ENCODE results near the gene BSND. TPM values are rescaled to one million over a fixed set of nuclear protein-coding genes. Genes with fewer than 3 reads are reported as not detected.

BSND gene
- total and polyA plus RNA-seq, 2 experiments from 2014 or later: not detected

DNA sequence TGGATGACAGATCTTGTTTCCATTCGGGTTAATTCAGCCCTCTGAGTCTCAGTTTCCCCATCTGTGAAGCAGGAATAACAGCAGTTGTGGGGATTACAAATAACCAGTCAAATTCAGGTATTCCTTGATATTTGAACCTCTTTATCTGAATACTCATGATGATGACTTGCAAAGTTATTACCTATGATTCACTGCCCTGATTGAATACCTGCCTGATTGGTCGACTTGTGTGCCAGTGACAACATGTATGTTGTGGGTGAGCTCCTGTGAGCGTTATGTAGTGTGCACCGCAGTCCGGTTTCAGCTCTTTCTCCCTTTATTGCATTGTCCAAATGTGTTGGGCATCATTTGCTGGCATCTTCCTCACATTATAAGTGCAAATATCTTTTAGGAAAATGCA lies 27.8 kb upstream of the BSND start:
- H3K9me2 ChIP-seq (ENCODE audit: insufficient read depth): no peaks in the 10 kb centered on the region
- H3K4me3 ChIP-seq: no peak overlapping the region
- no peak overlapping the region for H3K27ac ChIP-seq
- WGBS, 2 experiments (ENCODE audit: low coverage in 1 of 2, low lambda C conversion rate in 2 of 2, missing lambda C conversion rate in 2 of 2): 67 to 72% methylated on average over 5 of the region's 5 CpGs
- no peaks in the 10 kb centered on the region for H3K9me3 ChIP-seq (ENCODE audit: low read depth)
- H2AFZ ChIP-seq: no peak overlapping the region
- H3K36me3 ChIP-seq (ENCODE audit: low read depth): no peaks in the 10 kb centered on the region
- in situ Hi-C loops (cut with MboI): no loop called here
- no peak overlapping the region for H3K9ac ChIP-seq
- H3K27me3 ChIP-seq (replicated peaks; ENCODE audit: insufficient read depth): no peaks in the 10 kb centered on the region
- H3F3A ChIP-seq (ENCODE audit: insufficient read depth): peaks cover 26% of the 10 kb centered on the region
- no peak overlapping the region for H3K4me2 ChIP-seq (ENCODE audit: unreplicated experiment)
- DNase-seq: no peak
- no peaks in the 10 kb centered on the region for H3K79me2 ChIP-seq (ENCODE audit: insufficient read depth)
- no peak for TF ChIP-seq EZH2 (IDR thresholded peaks at IDR 0.05; ENCODE audit: insufficient read depth, poor library complexity, severe bottlenecking)
- TF ChIP-seq EZH2phosphoT487 (IDR thresholded peaks at IDR 0.05; ENCODE audit: insufficient read depth, low read depth): no peak
- H3K4me1 ChIP-seq (ENCODE audit: insufficient read depth): peaks cover 24% of the 10 kb centered on the region
- no peaks in the 10 kb centered on the region for H4K20me1 ChIP-seq (ENCODE audit: insufficient read depth)

GRCh38 chr1:54971317-54971791 lies 27.4 kb upstream of the BSND start:
- no peak for TF ChIP-seq EZH2 (IDR thresholded peaks at IDR 0.05; ENCODE audit: insufficient read depth, poor library complexity, severe bottlenecking)
- TF ChIP-seq EZH2phosphoT487 (IDR thresholded peaks at IDR 0.05; ENCODE audit: insufficient read depth, low read depth): no peak
- no peak overlapping the region for H3K27ac ChIP-seq
- in situ Hi-C loops (cut with MboI): no loop called here
- H3K9ac ChIP-seq: no peak overlapping the region
- no peaks in the 10 kb centered on the region for H3K27me3 ChIP-seq (replicated peaks; ENCODE audit: insufficient read depth)
- no peaks in the 10 kb centered on the region for H3K9me3 ChIP-seq (ENCODE audit: low read depth)
- H3K4me2 ChIP-seq (ENCODE audit: unreplicated experiment): no peak overlapping the region
- H3K4me1 ChIP-seq (ENCODE audit: insufficient read depth): peaks cover 20% of the 10 kb centered on the region
- H3K9me2 ChIP-seq (ENCODE audit: insufficient read depth): no peaks in the 10 kb centered on the region
- H3K79me2 ChIP-seq (ENCODE audit: insufficient read depth): no peaks in the 10 kb centered on the region
- peak; percentile 45 for DNase-seq
- H3K4me3 ChIP-seq: no peak overlapping the region
- no peaks in the 10 kb centered on the region for H4K20me1 ChIP-seq (ENCODE audit: insufficient read depth)
- peaks cover 26% of the 10 kb centered on the region for H3F3A ChIP-seq (ENCODE audit: insufficient read depth)
- 79 to 83% methylated on average over 7 of the region's 7 CpGs for WGBS, 2 experiments (ENCODE audit: low coverage in 1 of 2, low lambda C conversion rate in 2 of 2, missing lambda C conversion rate in 2 of 2)
- H2AFZ ChIP-seq: no peak overlapping the region
- no peaks in the 10 kb centered on the region for H3K36me3 ChIP-seq (ENCODE audit: low read depth)

DNA sequence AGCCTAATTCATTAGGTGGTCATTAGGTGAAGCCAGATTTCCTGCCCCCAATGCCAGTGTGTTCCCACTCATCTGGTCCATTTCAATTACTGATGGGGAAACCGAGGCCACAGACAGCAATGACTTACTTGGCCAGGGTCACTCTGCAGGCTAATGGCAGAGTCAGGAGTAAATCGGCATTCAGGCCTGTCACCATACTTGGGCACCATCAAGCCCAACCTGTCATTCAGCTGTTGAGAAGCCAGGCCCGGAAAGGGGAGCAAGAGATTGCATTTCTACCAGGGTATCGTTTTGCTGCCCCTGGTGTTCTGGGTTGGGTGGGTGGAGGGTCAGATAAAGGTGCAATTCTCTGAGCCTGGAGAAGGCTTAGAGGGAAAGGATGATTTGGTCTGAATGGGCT lies 26.3 kb upstream of the BSND start:
- H3K36me3 ChIP-seq (ENCODE audit: low read depth): no peaks in the 10 kb centered on the region
- H3K9ac ChIP-seq: no peak overlapping the region
- no peak overlapping the region for H2AFZ ChIP-seq
- no peak for DNase-seq
- no peak overlapping the region for H3K27ac ChIP-seq
- no peaks in the 10 kb centered on the region for H3K9me2 ChIP-seq (ENCODE audit: insufficient read depth)
- H4K20me1 ChIP-seq (ENCODE audit: insufficient read depth): no peaks in the 10 kb centered on the region
- H3K9me3 ChIP-seq (ENCODE audit: low read depth): no peaks in the 10 kb centered on the region
- TF ChIP-seq EZH2phosphoT487 (IDR thresholded peaks at IDR 0.05; ENCODE audit: insufficient read depth, low read depth) (no peak), EZH2 (IDR thresholded peaks at IDR 0.05; ENCODE audit: insufficient read depth, poor library complexity, severe bottlenecking) (no peak)
- H3K4me2 ChIP-seq (ENCODE audit: unreplicated experiment): no peak overlapping the region
- no peaks in the 10 kb centered on the region for H3K79me2 ChIP-seq (ENCODE audit: insufficient read depth)
- H3K27me3 ChIP-seq (replicated peaks; ENCODE audit: insufficient read depth): no peaks in the 10 kb centered on the region
- H3K4me3 ChIP-seq: no peak overlapping the region
- 88% methylated on average over 4 of the region's 4 CpGs for WGBS, 2 experiments (ENCODE audit: low coverage in 1 of 2, low lambda C conversion rate in 2 of 2, missing lambda C conversion rate in 2 of 2)
- H3K4me1 ChIP-seq (ENCODE audit: insufficient read depth): peaks cover 20% of the 10 kb centered on the region
- in situ Hi-C loops (cut with MboI): no loop called here
- H3F3A ChIP-seq (ENCODE audit: insufficient read depth): peaks cover 26% of the 10 kb centered on the region

DNA sequence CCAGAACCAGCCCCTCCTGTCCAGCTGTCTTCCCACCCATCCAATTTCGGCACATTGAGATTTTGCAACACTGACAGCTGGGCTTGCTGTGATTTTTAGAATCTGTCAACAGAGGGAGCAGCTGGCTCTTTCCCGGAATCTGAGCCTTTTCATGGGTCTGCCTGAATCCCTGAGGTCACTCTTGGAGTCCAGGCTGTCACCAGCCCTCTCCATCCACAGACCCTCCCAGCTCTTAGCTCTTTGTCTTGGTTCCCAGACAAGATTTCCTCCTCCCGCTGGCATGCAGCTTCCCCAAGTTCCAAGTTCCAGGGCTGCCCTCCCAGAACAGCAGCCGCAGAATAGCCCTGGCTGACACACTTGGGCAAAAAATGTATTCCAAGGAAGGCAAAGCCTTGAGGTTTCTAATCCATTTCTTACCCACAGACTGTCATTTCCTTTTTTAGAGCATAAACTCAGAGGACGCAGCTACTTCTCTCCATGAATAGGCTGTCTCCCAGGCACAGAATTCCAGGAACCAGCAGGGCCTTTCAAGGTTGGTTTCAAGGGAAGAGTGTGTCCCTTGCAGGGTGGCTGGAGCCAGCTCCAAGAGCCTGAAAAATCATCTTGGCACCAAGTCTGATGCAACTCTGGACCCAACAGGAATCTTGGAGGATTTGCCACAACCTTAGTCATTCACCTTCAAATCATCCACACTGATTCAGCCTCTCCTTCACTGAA lies 25.4 kb upstream of the BSND start:
- WGBS, 2 experiments (ENCODE audit: low coverage in 1 of 2, low lambda C conversion rate in 2 of 2, missing lambda C conversion rate in 2 of 2): 3 to 7% methylated on average over 5 of the region's 5 CpGs
- Histone ChIP-seq H3K4me2 (ENCODE audit: unreplicated experiment) (peak overlapping the region; percentile 38), H3K27me3 (replicated peaks; ENCODE audit: insufficient read depth) (no peaks in the 10 kb centered on the region)

More for the DNA sequence above, 25.4 kb upstream of the BSND start:
- in situ Hi-C loops (cut with MboI): no loop called here
- Histone ChIP-seq H3K79me2 (ENCODE audit: insufficient read depth) (no peaks in the 10 kb centered on the region), H3K4me1 (ENCODE audit: insufficient read depth) (peaks cover 20% of the 10 kb centered on the region), H3K9me2 (ENCODE audit: insufficient read depth) (no peaks in the 10 kb centered on the region), H4K20me1 (ENCODE audit: insufficient read depth) (no peaks in the 10 kb centered on the region), H3K9me3 (ENCODE audit: low read depth) (no peaks in the 10 kb centered on the region), H3K27ac (peak overlapping the region; percentile 76), H2AFZ (peak overlapping the region; percentile 78), H3K9ac (peak overlapping the region; percentile 47; the same call in 1 of the 2 replicates), H3F3A (ENCODE audit: insufficient read depth) (peaks cover 26% of the 10 kb centered on the region), H3K36me3 (ENCODE audit: low read depth) (no peaks in the 10 kb centered on the region), H3K4me3 (peak overlapping the region; percentile 33; the same call in 1 of the 2 replicates)
- peak; percentile 71 for DNase-seq
- TF ChIP-seq EZH2 (IDR thresholded peaks at IDR 0.05; ENCODE audit: insufficient read depth, poor library complexity, severe bottlenecking): no peak
- no peak for TF ChIP-seq EZH2phosphoT487 (IDR thresholded peaks at IDR 0.05; ENCODE audit: insufficient read depth, low read depth)

All from GM23248 (cell line).